Mammary epithelial cell (primary cell): Measurements from ENCODE around the gene SH3RF3.

Experiments used
- EZH2 ChIP-seq: IDR thresholded peaks from 2 replicates; pipeline ENCODE4 v1.6.1; 2012; ENCODE audit warnings: low read length, inconsistent platforms, borderline replicate concordance
- TF ChIP-seq, protein P1 (sequence below), 2 donors: IDR thresholded peaks in 1 of 2; conservative IDR thresholded peaks in 1 of 2; 2 replicates each; pipeline ENCODE4 v1.5.1; 2011 to 2012; ENCODE audit warnings: inconsistent platforms in 2 of 2, low read length in 2 of 2, mild to moderate bottlenecking in 2 of 2, control low read depth in 1 of 2, low read depth in 1 of 2; ENCODE audit not compliant: insufficient read depth in 1 of 2; ENCODE audit errors: extremely low read depth in 1 of 2

DNA sequence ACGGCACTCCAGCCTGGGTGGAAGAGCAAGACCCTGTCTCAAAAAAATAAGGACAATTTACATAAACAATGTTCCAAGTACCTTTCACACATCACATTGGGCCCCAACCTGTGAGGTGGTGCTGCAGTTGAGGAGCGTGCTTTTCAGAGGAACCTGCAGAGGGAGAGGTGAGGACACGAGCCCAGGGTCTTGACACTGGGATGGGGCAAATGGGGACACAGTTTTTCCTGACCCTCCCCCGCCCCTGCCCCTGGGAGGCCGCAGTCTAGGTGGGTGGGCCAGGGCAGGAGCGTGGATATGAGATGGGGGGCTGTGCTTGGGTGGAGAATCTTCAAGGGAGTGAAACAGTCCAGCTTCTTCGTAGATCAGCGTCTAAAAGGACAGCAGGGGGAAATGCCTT lies 371.9 kb downstream of the SH3RF3 start:
- TF ChIP-seq, protein P1, sequence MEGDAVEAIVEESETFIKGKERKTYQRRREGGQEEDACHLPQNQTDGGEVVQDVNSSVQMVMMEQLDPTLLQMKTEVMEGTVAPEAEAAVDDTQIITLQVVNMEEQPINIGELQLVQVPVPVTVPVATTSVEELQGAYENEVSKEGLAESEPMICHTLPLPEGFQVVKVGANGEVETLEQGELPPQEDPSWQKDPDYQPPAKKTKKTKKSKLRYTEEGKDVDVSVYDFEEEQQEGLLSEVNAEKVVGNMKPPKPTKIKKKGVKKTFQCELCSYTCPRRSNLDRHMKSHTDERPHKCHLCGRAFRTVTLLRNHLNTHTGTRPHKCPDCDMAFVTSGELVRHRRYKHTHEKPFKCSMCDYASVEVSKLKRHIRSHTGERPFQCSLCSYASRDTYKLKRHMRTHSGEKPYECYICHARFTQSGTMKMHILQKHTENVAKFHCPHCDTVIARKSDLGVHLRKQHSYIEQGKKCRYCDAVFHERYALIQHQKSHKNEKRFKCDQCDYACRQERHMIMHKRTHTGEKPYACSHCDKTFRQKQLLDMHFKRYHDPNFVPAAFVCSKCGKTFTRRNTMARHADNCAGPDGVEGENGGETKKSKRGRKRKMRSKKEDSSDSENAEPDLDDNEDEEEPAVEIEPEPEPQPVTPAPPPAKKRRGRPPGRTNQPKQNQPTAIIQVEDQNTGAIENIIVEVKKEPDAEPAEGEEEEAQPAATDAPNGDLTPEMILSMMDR (conservative IDR thresholded peaks at IDR 0.05 in 1 of 2, IDR thresholded peaks at IDR 0.05 in 1 of 2; ENCODE audit: extremely low read depth in 1 of 2, insufficient read depth in 1 of 2, low read depth in 1 of 2, low read length in 2 of 2), result no peak
- no peak for TF ChIP-seq EZH2
